Measurements from ENCODE around the gene HAUS7.

The HAUS7 gene

DNA sequence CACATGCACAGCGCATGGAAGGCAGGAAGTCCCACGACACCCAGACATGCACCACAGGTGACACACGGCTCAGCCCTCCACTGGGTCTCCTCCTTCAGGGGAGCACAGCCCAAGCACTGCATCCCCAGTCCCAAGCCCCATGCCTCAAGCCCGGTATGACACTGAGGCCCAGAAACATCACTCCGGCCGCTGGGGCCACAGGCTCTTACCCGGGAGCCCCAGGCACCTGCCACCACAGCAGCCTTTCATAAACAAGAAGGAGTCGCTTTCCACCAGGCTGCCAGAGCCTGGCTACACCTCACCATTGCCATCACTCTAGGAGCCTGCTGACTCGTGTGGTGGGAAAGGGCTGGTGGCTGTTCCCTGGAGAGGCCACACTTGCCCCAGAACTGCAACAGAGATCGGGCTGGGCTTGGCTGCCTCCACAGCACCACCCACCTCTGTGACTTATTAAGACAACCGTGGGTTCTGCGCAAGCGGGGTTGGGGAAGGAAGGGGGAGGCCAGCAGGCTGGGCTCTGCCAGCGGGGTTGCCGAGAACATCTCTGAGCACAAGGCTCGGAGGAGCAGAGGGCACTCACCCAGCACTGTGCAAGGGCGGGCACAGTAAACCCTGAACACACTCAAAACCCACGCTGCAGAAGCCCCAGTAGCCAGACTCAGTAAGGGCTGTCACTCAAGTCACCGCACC is 4.5 kb downstream of the HAUS7 start:
- no peak for DNase-seq (ENCODE audit: low read depth)
- TF ChIP-seq, protein P1, sequence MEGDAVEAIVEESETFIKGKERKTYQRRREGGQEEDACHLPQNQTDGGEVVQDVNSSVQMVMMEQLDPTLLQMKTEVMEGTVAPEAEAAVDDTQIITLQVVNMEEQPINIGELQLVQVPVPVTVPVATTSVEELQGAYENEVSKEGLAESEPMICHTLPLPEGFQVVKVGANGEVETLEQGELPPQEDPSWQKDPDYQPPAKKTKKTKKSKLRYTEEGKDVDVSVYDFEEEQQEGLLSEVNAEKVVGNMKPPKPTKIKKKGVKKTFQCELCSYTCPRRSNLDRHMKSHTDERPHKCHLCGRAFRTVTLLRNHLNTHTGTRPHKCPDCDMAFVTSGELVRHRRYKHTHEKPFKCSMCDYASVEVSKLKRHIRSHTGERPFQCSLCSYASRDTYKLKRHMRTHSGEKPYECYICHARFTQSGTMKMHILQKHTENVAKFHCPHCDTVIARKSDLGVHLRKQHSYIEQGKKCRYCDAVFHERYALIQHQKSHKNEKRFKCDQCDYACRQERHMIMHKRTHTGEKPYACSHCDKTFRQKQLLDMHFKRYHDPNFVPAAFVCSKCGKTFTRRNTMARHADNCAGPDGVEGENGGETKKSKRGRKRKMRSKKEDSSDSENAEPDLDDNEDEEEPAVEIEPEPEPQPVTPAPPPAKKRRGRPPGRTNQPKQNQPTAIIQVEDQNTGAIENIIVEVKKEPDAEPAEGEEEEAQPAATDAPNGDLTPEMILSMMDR (IDR thresholded peaks at IDR 0.05; ENCODE audit: control insufficient read depth, extremely low read depth, insufficient read depth): no peak
- H3K4me3 ChIP-seq (ENCODE audit: low read depth, low read length): no peak overlapping the region

DNA sequence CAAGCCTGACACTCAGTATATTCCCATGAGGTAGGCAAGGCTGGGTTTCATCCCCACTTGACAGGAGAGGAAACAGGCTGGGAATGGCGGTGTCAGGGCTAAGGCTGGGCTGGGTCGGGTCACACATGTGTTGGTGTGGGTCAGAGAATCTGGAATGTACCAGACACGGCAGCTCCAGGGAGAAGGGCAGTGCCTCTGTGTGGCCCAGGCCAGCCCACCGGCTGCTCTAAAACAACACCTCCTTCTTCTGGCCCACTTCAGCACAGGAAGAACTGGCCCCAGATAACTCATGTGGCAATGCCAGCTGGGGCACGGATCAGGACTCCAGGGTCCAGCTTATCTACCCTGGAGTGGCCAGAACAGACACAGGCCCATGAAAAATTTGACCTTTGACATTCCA is 6.3 kb downstream of the HAUS7 start:
- no peak for DNase-seq (ENCODE audit: low read depth)
- TF ChIP-seq, protein P1 (IDR thresholded peaks at IDR 0.05; ENCODE audit: control insufficient read depth, extremely low read depth, insufficient read depth): no peak

DNA sequence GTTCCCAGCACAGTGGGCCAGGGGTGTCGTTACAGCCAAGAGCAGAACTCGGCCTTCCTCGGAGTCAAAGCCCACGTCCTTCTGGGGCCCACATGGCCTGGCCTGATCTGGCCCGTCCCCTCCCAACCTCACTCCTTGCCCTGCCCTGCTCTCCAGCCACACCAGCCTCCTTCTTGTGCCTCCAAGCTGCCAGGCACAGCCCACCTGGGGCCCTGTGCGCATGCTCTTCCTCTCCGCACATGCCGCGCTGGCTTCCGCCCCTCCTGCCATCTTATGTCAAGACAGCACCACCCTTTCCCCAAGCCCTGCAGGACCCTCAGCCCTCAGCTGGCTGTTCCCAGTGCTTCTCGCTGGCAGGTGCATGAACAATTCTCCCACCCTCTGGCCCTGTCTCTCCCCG is 6.8 kb downstream of the HAUS7 start:
- no peak for DNase-seq (ENCODE audit: low read depth)
- TF ChIP-seq, protein P1 (IDR thresholded peaks at IDR 0.05; ENCODE audit: control insufficient read depth, extremely low read depth, insufficient read depth): no peak
- no peak overlapping the region for H3K4me3 ChIP-seq (ENCODE audit: low read depth, low read length)

More for the DNA sequence above, 6.3 kb downstream of the HAUS7 start:
- no peak overlapping the region for H3K4me3 ChIP-seq (ENCODE audit: low read depth, low read length)

DNA sequence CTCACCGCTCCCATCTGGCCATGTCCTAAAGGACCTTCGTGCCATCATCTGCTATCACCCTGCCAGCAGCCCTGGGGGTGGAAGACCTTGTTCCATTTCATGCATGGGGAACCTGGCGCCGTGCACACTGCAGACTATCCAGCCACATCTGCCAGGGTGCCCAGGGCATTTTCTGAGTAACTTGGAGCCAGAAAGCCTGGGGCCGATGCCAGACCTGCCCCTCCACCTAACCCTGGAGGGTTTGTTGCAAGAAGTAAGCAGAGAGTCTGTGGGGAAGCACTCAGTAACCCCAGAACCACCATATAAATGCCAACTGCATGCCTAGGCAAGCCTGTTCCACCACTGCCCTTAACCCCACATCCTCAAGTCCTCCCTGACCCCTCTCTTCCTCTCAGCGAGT is 7.3 kb downstream of the HAUS7 start:
- TF ChIP-seq, protein P1 (IDR thresholded peaks at IDR 0.05; ENCODE audit: control insufficient read depth, extremely low read depth, insufficient read depth): no peak
- no peak for DNase-seq (ENCODE audit: low read depth)
- no peak overlapping the region for H3K4me3 ChIP-seq (ENCODE audit: low read depth, low read length)

DNA sequence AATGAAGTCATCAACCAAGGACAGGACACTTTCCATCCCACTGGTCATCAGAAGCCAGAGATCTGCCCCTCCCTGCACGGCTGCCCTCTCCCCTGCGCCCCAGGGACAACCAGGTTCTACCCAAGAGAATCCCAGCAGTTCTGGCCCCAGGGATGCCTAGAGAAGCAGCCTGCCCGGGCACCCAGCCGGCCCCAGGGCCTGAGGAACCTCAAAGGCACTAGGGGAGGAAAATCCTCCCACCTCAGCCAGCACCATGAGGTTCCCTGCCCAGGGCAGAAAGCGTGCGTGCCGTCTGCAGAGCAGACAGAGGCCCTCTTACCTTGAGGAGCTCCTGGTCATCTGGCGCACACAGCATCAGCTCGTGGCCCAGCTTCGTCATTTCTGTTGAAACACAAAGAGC is 8.1 kb downstream of the HAUS7 start:
- TF ChIP-seq, protein P1 (IDR thresholded peaks at IDR 0.05; ENCODE audit: control insufficient read depth, extremely low read depth, insufficient read depth): no peak
- H3K4me3 ChIP-seq (ENCODE audit: low read depth, low read length): no peak overlapping the region
- DNase-seq (ENCODE audit: low read depth): no peak

DNA sequence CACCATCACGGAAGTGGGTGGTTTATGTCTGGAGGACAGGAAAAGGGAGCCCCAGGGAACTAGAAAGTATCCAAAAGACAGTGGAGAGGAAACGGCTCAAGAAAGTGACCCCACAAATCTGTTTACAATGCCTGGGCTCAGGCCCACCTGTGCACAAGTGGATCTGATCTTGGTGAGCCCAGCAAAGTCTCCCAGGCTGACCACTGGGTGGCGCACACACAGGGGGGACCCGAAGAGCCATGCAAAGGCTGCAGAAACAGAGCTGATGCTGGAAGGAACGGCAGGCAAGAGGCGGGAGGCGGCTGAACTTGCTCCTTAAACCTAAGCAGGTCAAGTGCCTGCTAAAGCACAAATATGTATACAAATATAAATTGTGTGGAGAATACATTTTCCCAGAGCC is 9.6 kb downstream of the HAUS7 start:
- no peak for DNase-seq (ENCODE audit: low read depth)
- H3K4me3 ChIP-seq (ENCODE audit: low read depth, low read length): no peak overlapping the region
- TF ChIP-seq, protein P1 (IDR thresholded peaks at IDR 0.05; ENCODE audit: control insufficient read depth, extremely low read depth, insufficient read depth): peak; percentile 65

DNA sequence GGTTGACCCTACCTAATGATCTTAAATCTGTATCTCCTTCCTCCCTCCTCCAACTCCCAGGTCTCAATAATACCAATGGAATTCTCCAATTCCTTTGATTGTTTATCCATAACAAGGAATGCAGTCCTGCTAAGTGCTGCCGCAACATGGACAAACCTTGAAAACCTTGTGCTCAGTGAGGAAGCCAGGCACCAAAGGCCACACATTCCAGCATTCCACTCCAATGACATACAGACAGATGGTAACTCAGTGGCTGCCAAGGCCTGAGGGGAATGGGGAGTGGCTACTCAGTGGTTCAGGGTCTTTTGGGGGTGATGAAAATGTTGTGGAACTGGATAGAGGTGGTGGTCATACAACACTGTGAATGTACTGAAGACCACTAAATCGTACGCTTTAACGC is 10.4 kb downstream of the HAUS7 start:
- TF ChIP-seq, protein P1 (IDR thresholded peaks at IDR 0.05; ENCODE audit: control insufficient read depth, extremely low read depth, insufficient read depth): no peak
- no peak for DNase-seq (ENCODE audit: low read depth)
- no peak overlapping the region for H3K4me3 ChIP-seq (ENCODE audit: low read depth, low read length)
